ENCODE measurements around the gene COL23A1. TPM values are rescaled to one million over a fixed set of nuclear protein-coding genes. Genes with fewer than 3 reads are reported as not detected.

Gene COL23A1
- polyA plus RNA-seq, 1 donor (not counting 4 experiments of a cell fraction or from before 2014, with no cell fraction given): not detected

- DNase-seq (ENCODE audit: low read depth, low spot score) (no peak), FAIRE-seq (no peak)
- dilution Hi-C loops (cut with MboI; ENCODE audit: extremely low pct_ligation_motif_present, low sequenced_read_pairs): no loop called here
- Histone ChIP-seq H3K4me3 (ENCODE audit: control insufficient read depth in 2 of 3, extremely low read depth in 1 of 3, insufficient read depth in 2 of 3, low read depth in 1 of 3, low read length in 3 of 3) (no peak overlapping the region), H3K4me2 (ENCODE audit: control insufficient read depth, extremely low read depth, insufficient read depth, low read depth, low read length) (peak overlapping the region; percentile 12), H2AFZ (ENCODE audit: control insufficient read depth, low read length) (no peak overlapping the region), H4K20me1 (ENCODE audit: control insufficient read depth, extremely low read depth, insufficient read depth, low read length) (peaks cover 4% of the 10 kb centered on the region), H3K9me3 (ENCODE audit: control insufficient read depth, low read depth, low read length) (no peaks in the 10 kb centered on the region), H3K27me3 (ENCODE audit: control insufficient read depth, extremely low read depth, insufficient read depth, low read length) (no peaks in the 10 kb centered on the region), H3K4me1 (ENCODE audit: control insufficient read depth, extremely low read depth, insufficient read depth, low read length) (peaks cover 28% of the 10 kb centered on the region), H3K36me3 (ENCODE audit: control insufficient read depth in 2 of 2, extremely low read depth in 1 of 2, insufficient read depth in 2 of 2, low read length in 2 of 2) (peaks cover 13 to 22% of the 10 kb centered on the region in 2 experiments), H3K79me2 (ENCODE audit: control insufficient read depth, insufficient read depth, low read length) (peaks cover 29% of the 10 kb centered on the region), H3K27ac (ENCODE audit: control insufficient read depth, insufficient read depth, low read length) (peak overlapping the region; percentile 48), H3K9me1 (ENCODE audit: control insufficient read depth, extremely low read depth, insufficient read depth, low read length) (no peaks in the 10 kb centered on the region), H3K9ac (ENCODE audit: control insufficient read depth, extremely low read depth, insufficient read depth, low read length) (no peak overlapping the region)
- no peak for TF ChIP-seq CTCF (optimal IDR thresholded peaks at IDR 0.05 in 1 of 3, IDR thresholded peaks at IDR 0.05 in 1 of 3, conservative IDR thresholded peaks at IDR 0.05 in 1 of 3; ENCODE audit: extremely low read depth in 1 of 3, insufficient read depth in 2 of 3, low read length in 3 of 3)
- TF ChIP-seq EZH2 (IDR thresholded peaks at IDR 0.05; ENCODE audit: low read length): no peak
These were observed 362.3 kb downstream of the COL23A1 start for GRCh38 chr5:178227929-178228328.

- peaks cover 29% of the 10 kb centered on the region for H3K79me2 ChIP-seq (ENCODE audit: control insufficient read depth, insufficient read depth, low read length)
- FAIRE-seq: no peak
- dilution Hi-C loops (cut with MboI; ENCODE audit: extremely low pct_ligation_motif_present, low sequenced_read_pairs): no loop called here
- no peak overlapping the region for H3K4me2 ChIP-seq (ENCODE audit: control insufficient read depth, extremely low read depth, insufficient read depth, low read depth, low read length)
- H2AFZ ChIP-seq (ENCODE audit: control insufficient read depth, low read length): no peak overlapping the region
- H3K36me3 ChIP-seq (ENCODE audit: control insufficient read depth in 2 of 2, extremely low read depth in 1 of 2, insufficient read depth in 2 of 2, low read length in 2 of 2): peaks cover 13 to 22% of the 10 kb centered on the region in 2 experiments
- peaks cover 4% of the 10 kb centered on the region for H4K20me1 ChIP-seq (ENCODE audit: control insufficient read depth, extremely low read depth, insufficient read depth, low read length)
- TF ChIP-seq EZH2 (IDR thresholded peaks at IDR 0.05; ENCODE audit: low read length): no peak
- no peak for TF ChIP-seq CTCF (optimal IDR thresholded peaks at IDR 0.05 in 1 of 3, IDR thresholded peaks at IDR 0.05 in 1 of 3, conservative IDR thresholded peaks at IDR 0.05 in 1 of 3; ENCODE audit: extremely low read depth in 1 of 3, insufficient read depth in 2 of 3, low read length in 3 of 3)
- peak overlapping the region; percentile 48 for H3K27ac ChIP-seq (ENCODE audit: control insufficient read depth, insufficient read depth, low read length)
- DNase-seq (ENCODE audit: low read depth, low spot score): no peak
- H3K4me3 ChIP-seq (ENCODE audit: control insufficient read depth in 2 of 3, extremely low read depth in 1 of 3, insufficient read depth in 2 of 3, low read depth in 1 of 3, low read length in 3 of 3): no peak overlapping the region
- no peak overlapping the region for H3K9ac ChIP-seq (ENCODE audit: control insufficient read depth, extremely low read depth, insufficient read depth, low read length)
- H3K4me1 ChIP-seq (ENCODE audit: control insufficient read depth, extremely low read depth, insufficient read depth, low read length): peaks cover 28% of the 10 kb centered on the region
- H3K9me3 ChIP-seq (ENCODE audit: control insufficient read depth, low read depth, low read length): no peaks in the 10 kb centered on the region
- no peaks in the 10 kb centered on the region for H3K9me1 ChIP-seq (ENCODE audit: control insufficient read depth, extremely low read depth, insufficient read depth, low read length)
- no peaks in the 10 kb centered on the region for H3K27me3 ChIP-seq (ENCODE audit: control insufficient read depth, extremely low read depth, insufficient read depth, low read length)
These were observed 363.0 kb downstream of the COL23A1 start for GRCh38 chr5:178227138-178227659.
